NT2/D1 (cell line): ENCODE data around the gene LGALS7.

Experiments
- DNase-seq: peaks from one replicate; pipeline ENCODE4 v3.0.0-alpha.2; 2011; ENCODE audit warnings: low read depth, low spot score
- H3K27me3 ChIP-seq: 2 replicates; pipeline ENCODE4 v1.6.0; 2011; ENCODE audit warnings: mild to moderate bottlenecking; ENCODE audit not compliant: insufficient read length, insufficient read depth
- H3K36me3 ChIP-seq: 2 replicates; pipeline ENCODE4 v1.6.1; 2011; ENCODE audit warnings: mild to moderate bottlenecking, low read length, mixed read lengths; ENCODE audit not compliant: insufficient read depth, insufficient read length
- H3K4me1 ChIP-seq: 2 replicates; pipeline ENCODE4 v1.5.1; 2011; ENCODE audit not compliant: insufficient read depth, insufficient read length
- H3K4me3 ChIP-seq: 2 replicates; pipeline ENCODE4 v1.5.1; 2011; ENCODE audit warnings: low read depth; ENCODE audit not compliant: insufficient read length
- H3K9ac ChIP-seq: 2 replicates; pipeline ENCODE4 v1.6.0; 2011; ENCODE audit warnings: low read depth; ENCODE audit not compliant: insufficient read length
- H3K9me3 ChIP-seq: 2 replicates; pipeline ENCODE4 v1.5.1; 2011; ENCODE audit warnings: mild to moderate bottlenecking, low read length; ENCODE audit not compliant: insufficient read depth
- SUZ12 ChIP-seq: IDR thresholded peaks from 2 replicates; pipeline ENCODE4 v1.6.1; 2011; ENCODE audit not compliant: insufficient read length, insufficient read depth; ENCODE audit errors: extremely low read depth
- YY1 ChIP-seq: IDR thresholded peaks from 2 replicates; pipeline ENCODE4 v1.6.1; 2011; ENCODE audit not compliant: insufficient read length, insufficient read depth
- ZNF274 ChIP-seq: IDR thresholded peaks from 2 replicates; pipeline ENCODE4 v1.6.1; 2011; ENCODE audit warnings: mild to moderate bottlenecking, low read depth, low read length

The LGALS7 gene

GRCh38 chr19:38739440-38740256 is 33.7 kb downstream of the LGALS7 start:
- Histone ChIP-seq H3K4me1 (peaks cover 6% of the 10 kb centered on the region), H3K9ac (no peak overlapping the region), H3K36me3 (no peaks in the 10 kb centered on the region), H3K4me3 (no peak overlapping the region), H3K27me3 (peaks cover 3% of the 10 kb centered on the region), H3K9me3 (no peaks in the 10 kb centered on the region)
- no peak for DNase-seq
- no peak for TF ChIP-seq SUZ12
- TF ChIP-seq YY1, result no peak
- TF ChIP-seq ZNF274, result no peak

GRCh38 chr19:38737921-38738737 is 35.2 kb downstream of the LGALS7 start:
- Histone ChIP-seq H3K9me3 (no peaks in the 10 kb centered on the region), H3K27me3 (peaks cover 3% of the 10 kb centered on the region), H3K36me3 (no peaks in the 10 kb centered on the region), H3K4me3 (no peak overlapping the region), H3K9ac (no peak overlapping the region), H3K4me1 (peaks cover 10% of the 10 kb centered on the region)
- DNase-seq, result no peak
- TF ChIP-seq SUZ12 (no peak), YY1 (no peak), ZNF274 (no peak)

GRCh38 chr19:38737281-38737865 is 35.9 kb downstream of the LGALS7 start:
- Histone ChIP-seq H3K36me3 (peaks cover 5% of the 10 kb centered on the region), H3K27me3 (peaks cover 3% of the 10 kb centered on the region), H3K9me3 (no peaks in the 10 kb centered on the region), H3K4me3 (no peak overlapping the region), H3K9ac (peak overlapping the region; percentile 32), H3K4me1 (peaks cover 10% of the 10 kb centered on the region)
- DNase-seq, result no peak
- TF ChIP-seq SUZ12, result no peak
- no peak for TF ChIP-seq YY1
- TF ChIP-seq ZNF274, result no peak

GRCh38 chr19:38736413-38737280 is 36.7 kb downstream of the LGALS7 start:
- peaks cover 11% of the 10 kb centered on the region for H3K36me3 ChIP-seq
- H3K9me3 ChIP-seq, result no peaks in the 10 kb centered on the region
- peak overlapping the region; percentile 36 for H3K4me3 ChIP-seq
- TF ChIP-seq YY1 (no peak), SUZ12 (no peak)
- peak; percentile 38 for DNase-seq
- H3K9ac ChIP-seq, result peak overlapping the region; percentile 42
- H3K4me1 ChIP-seq, result peaks cover 10% of the 10 kb centered on the region
- peaks cover 3% of the 10 kb centered on the region for H3K27me3 ChIP-seq

GRCh38 chr19:38736036-38736412 is 37.3 kb downstream of the LGALS7 start:
- H3K36me3 ChIP-seq, result peaks cover 17% of the 10 kb centered on the region
- no peak overlapping the region for H3K9ac ChIP-seq
- TF ChIP-seq YY1 (no peak), ZNF274 (no peak), SUZ12 (no peak)
- H3K27me3 ChIP-seq, result peaks cover 3% of the 10 kb centered on the region
- peak overlapping the region; percentile 36 for H3K4me3 ChIP-seq
- peaks cover 10% of the 10 kb centered on the region for H3K4me1 ChIP-seq
- no peaks in the 10 kb centered on the region for H3K9me3 ChIP-seq
- no peak for DNase-seq

- Histone ChIP-seq H3K4me3 (peak overlapping the region; percentile 47), H3K9ac (peak overlapping the region; percentile 64), H3K9me3 (no peaks in the 10 kb centered on the region), H3K27me3 (peaks cover 3% of the 10 kb centered on the region), H3K4me1 (peaks cover 10% of the 10 kb centered on the region), H3K36me3 (peaks cover 24% of the 10 kb centered on the region)
- TF ChIP-seq ZNF274 (no peak), SUZ12 (no peak), YY1 (no peak)
- no peak for DNase-seq
Observed at GRCh38 chr19:38735257-38735686, 38.0 kb downstream of the LGALS7 start.
